Right lobe of liver (tissue), 6 donors: ENCODE results near the gene SYNJ2. TPM values are rescaled to one million over a fixed set of nuclear protein-coding genes. Genes with fewer than 3 reads are reported as not detected.

Source experiments
- ATAC-seq, 4 donors: fragments of 200-7000 bp; cut with Tn5 transposase; one replicate each; pipeline ENCODE4 v1.9.1; 2020; ENCODE audit warnings: mild to moderate bottlenecking in 4 of 4, moderate library complexity in 4 of 4
- DNase-seq, 3 donors: peaks; one replicate each; pipeline ENCODE4 v3.0.0-alpha.2; 2020
- H3K27ac ChIP-seq, 3 donors: fragments of 200-600 bp; one replicate each; pipeline ENCODE4 v1.8.0; 2022
- H3K27me3 ChIP-seq, 2 donors: fragments of 200-600 bp; one replicate each; pipeline ENCODE4 v1.8.0; 2022
- H3K36me3 ChIP-seq, 4 donors: fragments of 200-600 bp; sonication (generic) in 1 of 4; one replicate each; pipeline versions ENCODE4 v1.5.1 to v1.8.0; 2017 to 2022; ENCODE audit warnings: control low read depth in 1 of 4
- H3K4me1 ChIP-seq, 4 donors: fragments of 200-600 bp; sonication (generic) in 1 of 4; one replicate each; pipeline versions ENCODE4 v1.5.1 to v1.8.0; 2017 to 2022; ENCODE audit warnings: control low read depth in 1 of 4
- H3K4me3 ChIP-seq, 3 donors: fragments of 200-600 bp; one replicate each; pipeline ENCODE4 v1.8.0; 2022
- H3K9me3 ChIP-seq, 4 donors: fragments of 200-600 bp; sonication (generic) in 1 of 4; one replicate each; pipeline versions ENCODE4 v1.5.1 to v1.8.0; 2017 to 2022; ENCODE audit warnings: control low read depth in 1 of 4
- CTCF ChIP-seq, 4 donors: fragments of 200-600 bp in 3 of 4; fragments of 450-650 bp in 1 of 4; IDR thresholded peaks; one replicate each; pipeline versions ENCODE4 v1.5.1 to v1.8.0; 2016 to 2022; ENCODE audit warnings: antibody characterized with exemption in 4 of 4, mild to moderate bottlenecking in 2 of 4
- POLR2A ChIP-seq: fragments of 450-650 bp; IDR thresholded peaks from one replicate; pipeline ENCODE4 v1.6.1; 2017; ENCODE audit warnings: antibody characterized with exemption, mild to moderate bottlenecking
- WGBS: methylation state at CpG from one replicate; pipeline ENCODE4 v1.1.6; 2018; ENCODE audit warnings: low coverage, low lambda C conversion rate; ENCODE audit not compliant: insufficient coverage; ENCODE audit errors: missing lambda C conversion rate; 5-methylcytosine and 5-hydroxymethylcytosine counted together
- intact Hi-C, 2 donors: fragments of 100-400 bp; cut with DNase I; formaldehyde crosslinking; loops; one replicate each; pipeline versions ENCODE4 v1.11.2 to v1.14.1; 2022
- total RNA-seq, 6 experiments: library from RNA; depleted of rRNA in 2 of 6; stranded (reverse); fragments of >200 nt in 2 of 6; fragmentation: NEBNext Ultra II Directional in 3 of 6; extraction: Animal tissue kit (Norgen Biotek cat#: 25700) in 3 of 6; gene quantifications; one replicate each; pipeline versions ENCODE4 v1.1.0 to v1.2.4, GENCODE V29; 2016 to 2023
- donor health status: DM: no; HTN: yes; CAD: no.
- donor health status: DM: no; HTN: no; CAD: no.
- donor health status: DM: no; HTN: no; CAD: no.
- donor health status: DM: no; HTN: yes; CAD: no.
- donor health status: DM: no; HTN: yes; CAD: no.

The SYNJ2 gene
- total RNA-seq, 6 experiments from 2014 or later, result 3.2 to 7.4 (median 4.2) TPM

GRCh38 chr6:157943249-157943963 is 38.3 kb upstream of the SYNJ2 start:
- Histone ChIP-seq H3K4me1 (peaks cover 0 to 7% (median 0%) of the 10 kb centered on the region in 4 donors), H3K27ac (no peak overlapping the region), H3K27me3 (no peaks in the 10 kb centered on the region), H3K4me3 (no peak overlapping the region), H3K9me3 (no peaks in the 10 kb centered on the region), H3K36me3 (peaks cover 0 to 60% (median 21%) of the 10 kb centered on the region in 4 donors)
- DNase-seq (no peak), ATAC-seq (no peak)
- intact Hi-C loops, result no loop called here
- TF ChIP-seq CTCF (IDR thresholded peaks at IDR 0.05) (no peak), POLR2A (no peak)
- 84% methylated on average over 10 of the region's 16 CpGs for WGBS

DNA sequence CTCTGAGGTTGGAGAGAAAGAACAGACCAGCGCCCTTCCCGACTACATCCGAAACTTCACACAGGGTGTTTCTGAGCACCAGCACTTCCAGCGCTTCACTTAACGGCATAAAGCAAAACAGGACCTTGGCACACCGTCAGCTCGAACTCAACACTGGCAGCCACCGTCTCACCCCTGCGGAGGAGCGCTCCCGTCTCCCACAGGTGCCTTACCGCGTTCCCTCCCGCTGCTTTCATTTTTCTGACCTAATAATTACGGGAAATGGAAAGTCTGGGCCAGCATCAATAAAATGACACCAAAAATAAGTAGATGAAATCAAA is 37.7 kb upstream of the SYNJ2 start:
- TF ChIP-seq POLR2A (no peak), CTCF (IDR thresholded peaks at IDR 0.05) (no peak)
- DNase-seq (no peak), ATAC-seq (no peak)
- H3K36me3 ChIP-seq, result peaks cover 0 to 60% (median 18%) of the 10 kb centered on the region in 4 donors
- H3K4me1 ChIP-seq, result peaks cover 0 to 7% (median 0%) of the 10 kb centered on the region in 4 donors
- intact Hi-C loops, result no loop called here
- H3K9me3 ChIP-seq, result no peaks in the 10 kb centered on the region
- H3K27me3 ChIP-seq, result no peaks in the 10 kb centered on the region
- no peak overlapping the region for H3K4me3 ChIP-seq
- WGBS, result 96% methylated on average over 4 of the region's 15 CpGs
- H3K27ac ChIP-seq, result no peak overlapping the region

DNA sequence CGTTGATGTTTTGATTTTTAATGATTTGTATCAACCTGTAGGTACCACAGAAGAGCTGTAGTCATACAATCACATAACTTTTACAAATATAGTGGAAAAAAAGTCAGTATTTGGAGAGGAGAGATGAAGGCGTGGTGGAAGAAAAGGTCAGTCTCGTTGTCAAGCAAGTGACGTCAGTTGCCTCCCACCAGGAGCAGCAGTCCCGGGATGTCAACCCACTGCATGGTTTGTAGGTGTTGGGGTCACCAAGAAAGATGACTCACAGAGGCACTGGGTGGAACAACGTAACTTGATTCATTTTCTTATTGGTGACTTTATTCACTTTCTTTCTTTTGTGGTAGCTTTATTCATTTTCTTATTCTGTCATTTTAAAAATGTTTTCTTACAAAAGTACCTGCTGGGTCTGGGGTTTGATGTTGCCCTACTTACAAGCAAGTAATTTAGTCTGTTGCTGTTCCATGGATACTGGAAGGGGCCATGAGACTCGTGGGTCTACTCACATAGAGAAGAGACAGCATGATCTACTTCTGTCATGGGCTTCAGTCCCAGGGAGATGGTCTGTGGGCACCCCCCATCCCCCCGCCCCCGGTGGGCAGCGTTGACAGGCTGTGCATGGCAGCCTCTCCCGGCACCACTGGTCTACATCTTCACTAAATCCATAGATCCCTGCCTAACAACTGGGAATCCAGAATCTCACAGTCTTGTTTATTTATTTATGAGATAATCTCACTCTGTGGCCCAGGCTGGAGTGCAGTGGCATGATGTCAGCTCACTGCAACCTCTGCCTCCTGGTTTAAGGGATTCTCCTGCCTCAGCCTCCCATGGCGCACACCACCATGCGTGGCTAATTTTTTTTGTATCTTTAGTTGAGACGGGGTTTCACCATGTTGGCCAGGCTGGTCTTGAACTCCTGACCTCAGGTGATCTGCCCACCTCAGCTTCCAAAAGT is 36.4 kb upstream of the SYNJ2 start:
- intact Hi-C loops, result no loop called here
- 87% methylated on average over 12 of the region's 14 CpGs for WGBS
- Histone ChIP-seq H3K9me3 (no peaks in the 10 kb centered on the region), H3K4me3 (no peak overlapping the region), H3K36me3 (peaks cover 0 to 47% (median 18%) of the 10 kb centered on the region in 4 donors), H3K27ac (no peak overlapping the region), H3K27me3 (no peaks in the 10 kb centered on the region), H3K4me1 (peaks cover 0 to 3% (median 0%) of the 10 kb centered on the region in 4 donors)
- DNase-seq, result no peak
- no peak for ATAC-seq
- TF ChIP-seq POLR2A, result no peak
- TF ChIP-seq CTCF (IDR thresholded peaks at IDR 0.05), result no peak

- peaks cover 0 to 39% (median 14%) of the 10 kb centered on the region in 4 donors for H3K36me3 ChIP-seq
- no peak for DNase-seq
- intact Hi-C loops, result no loop called here
- no peak for ATAC-seq
- TF ChIP-seq POLR2A (no peak), CTCF (IDR thresholded peaks at IDR 0.05) (no peak)
- H3K9me3 ChIP-seq, result no peaks in the 10 kb centered on the region
- 77% methylated on average over 6 of the region's 6 CpGs for WGBS
- no peaks in the 10 kb centered on the region for H3K27me3 ChIP-seq
- H3K27ac ChIP-seq, result no peak overlapping the region
- H3K4me3 ChIP-seq, result no peak overlapping the region
- no peaks in the 10 kb centered on the region for H3K4me1 ChIP-seq
Observed at GRCh38 chr6:157946053-157946617, 35.5 kb upstream of the SYNJ2 start.
